HEK293 (cell line): ENCODE data around the gene PRKCZ.

Experiments used
- CTCF ChIA-PET: fragments of 350-600 bp; formaldehyde crosslinking; extraction: SDS; loops from one replicate; lab custom pipeline; 2021; ENCODE audit warnings: antibody characterized with exemption; lab: Yijun Ruan, JAX
- POLR2A ChIA-PET: fragments of 300-600 bp; formaldehyde crosslinking; extraction: SDS; loops from one replicate; lab custom pipeline; 2020; ENCODE audit warnings: antibody characterized with exemption, inconsistent platforms; lab: Yijun Ruan, JAX
- H3K27ac ChIP-seq: fragments of 200-500 bp; sonication (Bioruptor generic); 2 replicates; pipeline ENCODE4 v1.5.1; 2014; ENCODE audit warnings: low read depth, low read length, control low read depth, inconsistent platforms; ENCODE audit errors: extremely low read depth
- H3K36me3 ChIP-seq, 2 experiments: fragments of 200-500 bp in 1 of 2; sonication (Bioruptor generic) in 1 of 2; 1 replicate in 1 of 2; 2 replicates in 1 of 2; pipeline ENCODE4 v1.5.1; 2014 to 2017; ENCODE audit warnings: inconsistent platforms in 2 of 2, low read length in 2 of 2; ENCODE audit not compliant: control insufficient read depth in 2 of 2, insufficient read depth in 1 of 2
- H3K4me1 ChIP-seq: fragments of 200-500 bp; sonication (Bioruptor generic); 2 replicates; pipeline ENCODE4 v1.5.1; 2014; ENCODE audit warnings: mild to moderate bottlenecking, low read length, inconsistent platforms; ENCODE audit not compliant: control insufficient read depth, insufficient read depth
- H3K4me3 ChIP-seq: 2 replicates; pipeline ENCODE4 v1.5.1; 2011; ENCODE audit warnings: low read depth, mild to moderate bottlenecking, control low read depth, low read length, moderate library complexity
- H3K9me3 ChIP-seq: fragments of 200-500 bp; sonication (Bioruptor generic); 2 replicates; pipeline ENCODE4 v1.5.1; 2014; ENCODE audit warnings: low read depth, low read length, inconsistent platforms; ENCODE audit not compliant: control insufficient read depth, insufficient read depth
- GLI2 ChIP-seq: fragments of 450-650 bp; formaldehyde crosslinking; IDR thresholded peaks from 2 replicates; pipeline ENCODE4; 2017; ENCODE audit warnings: missing biosample characterization, missing genetic modification characterization, low read depth, borderline replicate concordance
- GLIS2 ChIP-seq: fragments of 450-650 bp; formaldehyde crosslinking; IDR thresholded peaks from 2 replicates; pipeline ENCODE4 v1.5.1; 2016; ENCODE audit warnings: missing biosample characterization, missing genetic modification characterization
- SP3 ChIP-seq: fragments of 450-650 bp; formaldehyde crosslinking; IDR thresholded peaks from 2 replicates; pipeline ENCODE4 v1.5.1; 2016; ENCODE audit warnings: missing biosample characterization, missing genetic modification characterization
- ZBTB21 ChIP-seq: fragments of 450-650 bp; formaldehyde crosslinking; IDR thresholded peaks from 2 replicates; pipeline ENCODE4 v1.5.1; 2017; ENCODE audit warnings: missing biosample characterization, missing genetic modification characterization
- ZFP37 ChIP-seq: fragments of 450-650 bp; formaldehyde crosslinking; IDR thresholded peaks from 2 replicates; pipeline ENCODE4 v1.5.1; 2016; ENCODE audit warnings: missing biosample characterization, missing genetic modification characterization
- ZFP69B ChIP-seq: fragments of 450-650 bp; formaldehyde crosslinking; IDR thresholded peaks from 2 replicates; pipeline ENCODE4 v1.5.1; 2016; ENCODE audit warnings: missing biosample characterization, missing genetic modification characterization
- ZNF140 ChIP-seq: fragments of 450-650 bp; formaldehyde crosslinking; IDR thresholded peaks from 2 replicates; pipeline ENCODE4 v1.5.1; 2016; ENCODE audit warnings: missing biosample characterization, missing genetic modification characterization
- ZNF175 ChIP-seq: fragments of 450-650 bp; formaldehyde crosslinking; IDR thresholded peaks from 2 replicates; pipeline ENCODE4 v1.5.1; 2016; ENCODE audit warnings: missing biosample characterization, missing genetic modification characterization
- ZNF624 ChIP-seq: fragments of 450-650 bp; formaldehyde crosslinking; IDR thresholded peaks from 2 replicates; pipeline ENCODE4 v1.5.1; 2017; ENCODE audit warnings: missing biosample characterization, missing genetic modification characterization
- ZNF670 ChIP-seq: fragments of 450-650 bp; formaldehyde crosslinking; IDR thresholded peaks from 2 replicates; pipeline ENCODE4 v1.5.1; 2016; ENCODE audit warnings: missing biosample characterization, missing genetic modification characterization, low read depth
- TF ChIP-seq, protein P1 (sequence below): fragments of 450-650 bp; formaldehyde crosslinking; IDR thresholded peaks from 2 replicates; pipeline ENCODE4 v1.5.1; 2017; ENCODE audit warnings: missing biosample characterization, mild to moderate bottlenecking, missing genetic modification characterization, moderate library complexity
- TF ChIP-seq, protein P2 (sequence below): fragments of 450-650 bp; formaldehyde crosslinking; optimal IDR thresholded peaks from 2 replicates; pipeline ENCODE3; 2016; ENCODE audit warnings: missing biosample characterization, mild to moderate bottlenecking, missing genetic modification characterization
- TF ChIP-seq, protein P3 (sequence below): fragments of 450-650 bp; formaldehyde crosslinking; IDR thresholded peaks from 2 replicates; pipeline ENCODE4 v1.5.1; 2017; ENCODE audit warnings: missing biosample characterization, missing genetic modification characterization
- TF ChIP-seq, protein P4 (sequence below): fragments of 450-650 bp; formaldehyde crosslinking; IDR thresholded peaks from 2 replicates; pipeline ENCODE4 v1.5.1; 2016; ENCODE audit warnings: missing biosample characterization, missing genetic modification characterization
- TF ChIP-seq, protein P5 (sequence below): fragments of 450-650 bp; formaldehyde crosslinking; IDR thresholded peaks from 2 replicates; pipeline ENCODE4 v1.5.1; 2016; ENCODE audit warnings: missing biosample characterization, missing genetic modification characterization

The PRKCZ gene

DNA sequence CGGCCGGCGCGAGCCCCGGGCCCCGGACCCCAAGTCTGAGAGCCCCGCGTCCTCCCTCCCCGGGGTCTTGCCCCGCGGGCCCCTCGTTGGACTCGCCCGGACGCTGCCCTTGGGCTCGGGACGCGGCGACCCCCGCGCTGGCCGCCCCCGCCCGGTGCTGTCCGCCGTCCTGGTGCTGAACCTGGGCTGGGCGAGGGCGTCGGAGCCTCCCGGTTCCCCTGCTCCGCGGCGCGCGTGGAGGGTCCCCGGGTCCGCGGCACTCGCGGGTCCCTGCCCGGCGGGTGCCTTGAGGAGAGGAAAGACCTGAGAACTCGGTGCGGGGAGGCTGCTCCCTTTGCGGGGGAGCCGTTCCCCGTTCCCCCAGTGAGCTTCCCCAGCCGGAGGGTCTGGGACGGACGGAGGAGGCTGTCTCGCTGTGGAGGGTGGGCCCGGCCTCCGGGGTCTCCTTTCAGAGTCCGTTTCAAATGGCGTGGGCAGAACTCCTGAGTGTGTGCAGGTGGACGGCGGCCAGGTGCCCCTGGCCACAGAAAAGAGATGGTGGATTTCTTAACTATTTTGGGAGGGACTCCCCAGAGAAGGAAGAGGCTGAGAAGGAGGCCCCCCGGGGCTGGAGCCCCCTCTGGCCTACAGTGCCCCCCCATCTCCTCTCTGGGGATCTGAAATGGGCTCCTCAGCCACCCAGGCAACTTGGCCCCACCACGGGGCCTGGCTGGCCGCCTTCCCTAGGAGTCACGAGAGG is 30.5 kb upstream of the PRKCZ start:
- Histone ChIP-seq H3K4me3 (peak overlapping the region; percentile 22), H3K27ac (no peak overlapping the region), H3K9me3 (no peaks in the 10 kb centered on the region), H3K36me3 (no peaks in the 10 kb centered on the region), H3K4me1 (no peaks in the 10 kb centered on the region)
- POLR2A ChIA-PET: interaction anchor here (0.7 kb wide), 1 partner anchor 10 kb away, joined by 4 read pairs; no protein-coding TSS in a partner anchor
- CTCF ChIA-PET: interaction anchor here (0.6 to 2.1 kb wide), 3 partner anchors 25 to 155 kb away, joined by 4 to 7 read pairs (median 5); no protein-coding TSS in a partner anchor
- no peak for TF ChIP-seq SP3 (tag by site-specific recombination)
- TF ChIP-seq, protein P1, sequence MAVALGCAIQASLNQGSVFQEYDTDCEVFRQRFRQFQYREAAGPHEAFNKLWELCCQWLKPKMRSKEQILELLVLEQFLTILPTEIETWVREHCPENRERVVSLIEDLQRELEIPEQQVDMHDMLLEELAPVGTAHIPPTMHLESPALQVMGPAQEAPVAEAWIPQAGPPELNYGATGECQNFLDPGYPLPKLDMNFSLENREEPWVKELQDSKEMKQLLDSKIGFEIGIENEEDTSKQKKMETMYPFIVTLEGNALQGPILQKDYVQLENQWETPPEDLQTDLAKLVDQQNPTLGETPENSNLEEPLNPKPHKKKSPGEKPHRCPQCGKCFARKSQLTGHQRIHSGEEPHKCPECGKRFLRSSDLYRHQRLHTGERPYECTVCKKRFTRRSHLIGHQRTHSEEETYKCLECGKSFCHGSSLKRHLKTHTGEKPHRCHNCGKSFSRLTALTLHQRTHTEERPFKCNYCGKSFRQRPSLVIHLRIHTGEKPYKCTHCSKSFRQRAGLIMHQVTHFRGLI (tag by site-specific recombination): no peak
- no peak for TF ChIP-seq ZNF175 (tag by site-specific recombination)
- TF ChIP-seq, protein P2, sequence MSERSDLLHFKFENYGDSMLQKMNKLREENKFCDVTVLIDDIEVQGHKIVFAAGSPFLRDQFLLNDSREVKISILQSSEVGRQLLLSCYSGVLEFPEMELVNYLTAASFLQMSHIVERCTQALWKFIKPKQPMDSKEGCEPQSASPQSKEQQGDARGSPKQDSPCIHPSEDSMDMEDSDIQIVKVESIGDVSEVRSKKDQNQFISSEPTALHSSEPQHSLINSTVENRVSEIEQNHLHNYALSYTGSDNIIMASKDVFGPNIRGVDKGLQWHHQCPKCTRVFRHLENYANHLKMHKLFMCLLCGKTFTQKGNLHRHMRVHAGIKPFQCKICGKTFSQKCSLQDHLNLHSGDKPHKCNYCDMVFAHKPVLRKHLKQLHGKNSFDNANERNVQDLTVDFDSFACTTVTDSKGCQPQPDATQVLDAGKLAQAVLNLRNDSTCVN (tag by site-specific recombination): peak; percentile 24
- no peak for TF ChIP-seq GLI2 (tag by site-specific recombination)
- TF ChIP-seq, protein P3, sequence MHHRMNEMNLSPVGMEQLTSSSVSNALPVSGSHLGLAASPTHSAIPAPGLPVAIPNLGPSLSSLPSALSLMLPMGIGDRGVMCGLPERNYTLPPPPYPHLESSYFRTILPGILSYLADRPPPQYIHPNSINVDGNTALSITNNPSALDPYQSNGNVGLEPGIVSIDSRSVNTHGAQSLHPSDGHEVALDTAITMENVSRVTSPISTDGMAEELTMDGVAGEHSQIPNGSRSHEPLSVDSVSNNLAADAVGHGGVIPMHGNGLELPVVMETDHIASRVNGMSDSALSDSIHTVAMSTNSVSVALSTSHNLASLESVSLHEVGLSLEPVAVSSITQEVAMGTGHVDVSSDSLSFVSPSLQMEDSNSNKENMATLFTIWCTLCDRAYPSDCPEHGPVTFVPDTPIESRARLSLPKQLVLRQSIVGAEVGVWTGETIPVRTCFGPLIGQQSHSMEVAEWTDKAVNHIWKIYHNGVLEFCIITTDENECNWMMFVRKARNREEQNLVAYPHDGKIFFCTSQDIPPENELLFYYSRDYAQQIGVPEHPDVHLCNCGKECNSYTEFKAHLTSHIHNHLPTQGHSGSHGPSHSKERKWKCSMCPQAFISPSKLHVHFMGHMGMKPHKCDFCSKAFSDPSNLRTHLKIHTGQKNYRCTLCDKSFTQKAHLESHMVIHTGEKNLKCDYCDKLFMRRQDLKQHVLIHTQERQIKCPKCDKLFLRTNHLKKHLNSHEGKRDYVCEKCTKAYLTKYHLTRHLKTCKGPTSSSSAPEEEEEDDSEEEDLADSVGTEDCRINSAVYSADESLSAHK: no peak
- TF ChIP-seq, protein P4, sequence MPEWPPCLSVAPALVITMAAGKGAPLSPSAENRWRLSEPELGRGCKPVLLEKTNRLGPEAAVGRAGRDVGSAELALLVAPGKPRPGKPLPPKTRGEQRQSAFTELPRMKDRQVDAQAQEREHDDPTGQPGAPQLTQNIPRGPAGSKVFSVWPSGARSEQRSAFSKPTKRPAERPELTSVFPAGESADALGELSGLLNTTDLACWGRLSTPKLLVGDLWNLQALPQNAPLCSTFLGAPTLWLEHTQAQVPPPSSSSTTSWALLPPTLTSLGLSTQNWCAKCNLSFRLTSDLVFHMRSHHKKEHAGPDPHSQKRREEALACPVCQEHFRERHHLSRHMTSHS: no peak
- no peak for TF ChIP-seq ZBTB21
- no peak for TF ChIP-seq ZNF140 (tag by site-specific recombination)
- TF ChIP-seq ZFP69B (tag by site-specific recombination): no peak
- no peak for TF ChIP-seq ZNF624 (tag by site-specific recombination)
- 0 out of 2 replicates have a peak, but pooled peaks have one; percentile 24 for TF ChIP-seq GLIS2
- TF ChIP-seq, protein P5, sequence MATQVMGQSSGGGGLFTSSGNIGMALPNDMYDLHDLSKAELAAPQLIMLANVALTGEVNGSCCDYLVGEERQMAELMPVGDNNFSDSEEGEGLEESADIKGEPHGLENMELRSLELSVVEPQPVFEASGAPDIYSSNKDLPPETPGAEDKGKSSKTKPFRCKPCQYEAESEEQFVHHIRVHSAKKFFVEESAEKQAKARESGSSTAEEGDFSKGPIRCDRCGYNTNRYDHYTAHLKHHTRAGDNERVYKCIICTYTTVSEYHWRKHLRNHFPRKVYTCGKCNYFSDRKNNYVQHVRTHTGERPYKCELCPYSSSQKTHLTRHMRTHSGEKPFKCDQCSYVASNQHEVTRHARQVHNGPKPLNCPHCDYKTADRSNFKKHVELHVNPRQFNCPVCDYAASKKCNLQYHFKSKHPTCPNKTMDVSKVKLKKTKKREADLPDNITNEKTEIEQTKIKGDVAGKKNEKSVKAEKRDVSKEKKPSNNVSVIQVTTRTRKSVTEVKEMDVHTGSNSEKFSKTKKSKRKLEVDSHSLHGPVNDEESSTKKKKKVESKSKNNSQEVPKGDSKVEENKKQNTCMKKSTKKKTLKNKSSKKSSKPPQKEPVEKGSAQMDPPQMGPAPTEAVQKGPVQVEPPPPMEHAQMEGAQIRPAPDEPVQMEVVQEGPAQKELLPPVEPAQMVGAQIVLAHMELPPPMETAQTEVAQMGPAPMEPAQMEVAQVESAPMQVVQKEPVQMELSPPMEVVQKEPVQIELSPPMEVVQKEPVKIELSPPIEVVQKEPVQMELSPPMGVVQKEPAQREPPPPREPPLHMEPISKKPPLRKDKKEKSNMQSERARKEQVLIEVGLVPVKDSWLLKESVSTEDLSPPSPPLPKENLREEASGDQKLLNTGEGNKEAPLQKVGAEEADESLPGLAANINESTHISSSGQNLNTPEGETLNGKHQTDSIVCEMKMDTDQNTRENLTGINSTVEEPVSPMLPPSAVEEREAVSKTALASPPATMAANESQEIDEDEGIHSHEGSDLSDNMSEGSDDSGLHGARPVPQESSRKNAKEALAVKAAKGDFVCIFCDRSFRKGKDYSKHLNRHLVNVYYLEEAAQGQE: peak; percentile 93
- no peak for TF ChIP-seq ZNF670 (tag by site-specific recombination)
- no peak for TF ChIP-seq ZFP37 (tag by site-specific recombination)
